ENCODE data around the gene PDE4D.

PDE4D gene

DNA sequence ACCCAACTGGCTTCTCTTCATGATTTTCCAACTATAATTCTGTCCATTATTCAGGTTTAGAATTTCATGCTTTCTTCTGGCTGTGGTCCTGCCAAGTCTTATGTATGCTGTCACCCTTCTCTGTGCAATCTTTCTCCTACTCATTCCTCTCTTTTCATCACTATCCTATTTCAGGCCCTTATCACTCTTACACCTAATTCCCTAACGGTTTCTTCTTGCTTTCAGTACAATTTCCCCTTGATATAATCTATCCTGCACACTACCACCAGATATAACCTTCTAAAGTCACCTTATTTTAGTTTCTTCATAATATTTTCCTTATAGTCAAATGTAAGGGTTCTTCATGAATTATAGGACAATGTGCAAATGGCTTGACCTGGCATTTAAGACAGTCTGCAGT lies 874.4 kb downstream of the PDE4D start:
- Histone ChIP-seq H3K4me3 (replicated peaks; ENCODE audit: insufficient read depth, low read length) (no peak overlapping the region), H3K27ac (replicated peaks) (no peak overlapping the region), H3K27me3 (ENCODE audit: insufficient read depth, poor library complexity, severe bottlenecking) (no peaks in the 10 kb centered on the region)
- DNase-seq (ENCODE audit: low read depth in 1 of 2, low spot score in 1 of 2), result no peak
- TF ChIP-seq SPI1 (IDR thresholded peaks at IDR 0.05; ENCODE audit: borderline replicate concordance, low read depth), result no peak
- TF ChIP-seq, protein P1, sequence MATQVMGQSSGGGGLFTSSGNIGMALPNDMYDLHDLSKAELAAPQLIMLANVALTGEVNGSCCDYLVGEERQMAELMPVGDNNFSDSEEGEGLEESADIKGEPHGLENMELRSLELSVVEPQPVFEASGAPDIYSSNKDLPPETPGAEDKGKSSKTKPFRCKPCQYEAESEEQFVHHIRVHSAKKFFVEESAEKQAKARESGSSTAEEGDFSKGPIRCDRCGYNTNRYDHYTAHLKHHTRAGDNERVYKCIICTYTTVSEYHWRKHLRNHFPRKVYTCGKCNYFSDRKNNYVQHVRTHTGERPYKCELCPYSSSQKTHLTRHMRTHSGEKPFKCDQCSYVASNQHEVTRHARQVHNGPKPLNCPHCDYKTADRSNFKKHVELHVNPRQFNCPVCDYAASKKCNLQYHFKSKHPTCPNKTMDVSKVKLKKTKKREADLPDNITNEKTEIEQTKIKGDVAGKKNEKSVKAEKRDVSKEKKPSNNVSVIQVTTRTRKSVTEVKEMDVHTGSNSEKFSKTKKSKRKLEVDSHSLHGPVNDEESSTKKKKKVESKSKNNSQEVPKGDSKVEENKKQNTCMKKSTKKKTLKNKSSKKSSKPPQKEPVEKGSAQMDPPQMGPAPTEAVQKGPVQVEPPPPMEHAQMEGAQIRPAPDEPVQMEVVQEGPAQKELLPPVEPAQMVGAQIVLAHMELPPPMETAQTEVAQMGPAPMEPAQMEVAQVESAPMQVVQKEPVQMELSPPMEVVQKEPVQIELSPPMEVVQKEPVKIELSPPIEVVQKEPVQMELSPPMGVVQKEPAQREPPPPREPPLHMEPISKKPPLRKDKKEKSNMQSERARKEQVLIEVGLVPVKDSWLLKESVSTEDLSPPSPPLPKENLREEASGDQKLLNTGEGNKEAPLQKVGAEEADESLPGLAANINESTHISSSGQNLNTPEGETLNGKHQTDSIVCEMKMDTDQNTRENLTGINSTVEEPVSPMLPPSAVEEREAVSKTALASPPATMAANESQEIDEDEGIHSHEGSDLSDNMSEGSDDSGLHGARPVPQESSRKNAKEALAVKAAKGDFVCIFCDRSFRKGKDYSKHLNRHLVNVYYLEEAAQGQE (IDR thresholded peaks at IDR 0.05; ENCODE audit: insufficient replicate concordance, low read depth), result no peak
- TF ChIP-seq, protein P2, sequence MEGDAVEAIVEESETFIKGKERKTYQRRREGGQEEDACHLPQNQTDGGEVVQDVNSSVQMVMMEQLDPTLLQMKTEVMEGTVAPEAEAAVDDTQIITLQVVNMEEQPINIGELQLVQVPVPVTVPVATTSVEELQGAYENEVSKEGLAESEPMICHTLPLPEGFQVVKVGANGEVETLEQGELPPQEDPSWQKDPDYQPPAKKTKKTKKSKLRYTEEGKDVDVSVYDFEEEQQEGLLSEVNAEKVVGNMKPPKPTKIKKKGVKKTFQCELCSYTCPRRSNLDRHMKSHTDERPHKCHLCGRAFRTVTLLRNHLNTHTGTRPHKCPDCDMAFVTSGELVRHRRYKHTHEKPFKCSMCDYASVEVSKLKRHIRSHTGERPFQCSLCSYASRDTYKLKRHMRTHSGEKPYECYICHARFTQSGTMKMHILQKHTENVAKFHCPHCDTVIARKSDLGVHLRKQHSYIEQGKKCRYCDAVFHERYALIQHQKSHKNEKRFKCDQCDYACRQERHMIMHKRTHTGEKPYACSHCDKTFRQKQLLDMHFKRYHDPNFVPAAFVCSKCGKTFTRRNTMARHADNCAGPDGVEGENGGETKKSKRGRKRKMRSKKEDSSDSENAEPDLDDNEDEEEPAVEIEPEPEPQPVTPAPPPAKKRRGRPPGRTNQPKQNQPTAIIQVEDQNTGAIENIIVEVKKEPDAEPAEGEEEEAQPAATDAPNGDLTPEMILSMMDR (IDR thresholded peaks at IDR 0.05; ENCODE audit: insufficient read depth, low read length), result no peak
- no peak for TF ChIP-seq POLR2AphosphoS5 (IDR thresholded peaks at IDR 0.05; ENCODE audit: low read depth)
- TF ChIP-seq GABPA (IDR thresholded peaks at IDR 0.05; ENCODE audit: low read depth), result no peak

DNA sequence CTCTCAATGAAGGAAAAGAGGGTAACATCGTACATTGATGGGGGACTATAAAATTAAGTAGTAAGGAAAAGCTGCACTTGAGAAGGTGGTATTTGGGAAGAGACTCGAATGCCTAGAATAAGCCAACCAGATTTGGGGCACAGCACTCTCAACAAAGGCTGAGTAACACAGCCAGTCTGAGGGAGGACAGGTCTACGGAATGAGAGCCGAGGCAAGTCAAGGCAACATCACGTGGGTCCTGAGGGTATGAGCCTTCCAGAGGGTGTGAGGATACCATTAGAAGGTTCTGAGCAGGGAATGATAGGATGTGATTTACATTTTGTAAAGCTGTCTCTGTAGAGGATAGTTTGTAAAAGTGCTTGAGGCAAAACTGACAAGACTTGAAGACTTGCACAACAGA lies 876.6 kb downstream of the PDE4D start:
- Histone ChIP-seq H3K27me3 (ENCODE audit: insufficient read depth, poor library complexity, severe bottlenecking) (no peaks in the 10 kb centered on the region), H3K27ac (replicated peaks) (no peak overlapping the region), H3K4me3 (replicated peaks; ENCODE audit: insufficient read depth, low read length) (no peak overlapping the region)
- DNase-seq (ENCODE audit: low read depth in 1 of 2, low spot score in 1 of 2), result no peak
- TF ChIP-seq, protein P2 (IDR thresholded peaks at IDR 0.05; ENCODE audit: insufficient read depth, low read length), result no peak
- TF ChIP-seq, protein P1 (IDR thresholded peaks at IDR 0.05; ENCODE audit: insufficient replicate concordance, low read depth), result no peak
- no peak for TF ChIP-seq GABPA (IDR thresholded peaks at IDR 0.05; ENCODE audit: low read depth)
- no peak for TF ChIP-seq POLR2AphosphoS5 (IDR thresholded peaks at IDR 0.05; ENCODE audit: low read depth)
- no peak for TF ChIP-seq SPI1 (IDR thresholded peaks at IDR 0.05; ENCODE audit: borderline replicate concordance, low read depth)

DNA sequence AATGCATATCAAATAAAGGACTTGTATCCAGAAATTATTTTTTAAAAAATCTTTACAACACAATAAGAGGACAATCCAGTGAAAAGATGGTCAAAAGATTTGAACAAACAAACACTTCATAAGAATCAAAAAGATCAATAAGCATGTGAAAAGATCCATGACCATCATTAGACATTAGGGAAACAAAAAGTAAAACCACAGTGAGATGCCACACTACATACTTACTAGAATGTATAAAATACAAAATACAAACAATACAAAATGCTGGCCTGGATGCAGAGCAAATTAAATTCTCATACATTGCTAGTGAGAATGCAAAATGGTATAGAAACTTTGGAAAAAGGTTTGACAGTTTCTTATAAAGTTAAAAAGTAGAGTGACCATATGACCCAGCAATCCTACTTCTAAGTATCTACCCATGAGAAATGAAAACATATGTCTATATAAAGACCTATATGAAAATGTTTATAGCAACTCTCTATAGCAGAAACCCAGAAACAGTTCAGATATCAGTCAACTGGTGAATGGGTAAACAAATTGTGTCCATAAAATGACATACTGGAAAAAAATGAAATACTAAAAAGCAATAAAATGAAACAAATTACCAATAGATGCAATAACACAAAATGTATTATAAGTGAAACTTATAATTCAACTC lies 884.6 kb downstream of the PDE4D start:
- TF ChIP-seq, protein P1 (IDR thresholded peaks at IDR 0.05; ENCODE audit: insufficient replicate concordance, low read depth), result no peak
- TF ChIP-seq POLR2AphosphoS5 (IDR thresholded peaks at IDR 0.05; ENCODE audit: low read depth), result no peak
- TF ChIP-seq GABPA (IDR thresholded peaks at IDR 0.05; ENCODE audit: low read depth), result no peak
- no peak for TF ChIP-seq SPI1 (IDR thresholded peaks at IDR 0.05; ENCODE audit: borderline replicate concordance, low read depth)
- TF ChIP-seq, protein P2 (IDR thresholded peaks at IDR 0.05; ENCODE audit: insufficient read depth, low read length), result no peak
- Histone ChIP-seq H3K4me3 (replicated peaks; ENCODE audit: insufficient read depth, low read length) (no peak overlapping the region), H3K27me3 (ENCODE audit: insufficient read depth, poor library complexity, severe bottlenecking) (no peaks in the 10 kb centered on the region), H3K27ac (replicated peaks) (no peak overlapping the region)
- DNase-seq (ENCODE audit: low read depth in 1 of 2, low spot score in 1 of 2), result no peak
